Cardiac fibroblast (primary cell): ENCODE data around the gene TSPAN15.

Experiments used
- DNase-seq, 2 donors: peaks; one replicate each; pipeline versions ENCODE4 v3.0.0 to v3.0.0-alpha.2; 2010; ENCODE audit warnings: low read depth in 2 of 2
- H3K4me3 ChIP-seq, 2 donors: replicated peaks in 1 of 2; 1 replicate in 1 of 2; 2 replicates in 1 of 2; pipeline ENCODE4 v1.5.1; 2011; ENCODE audit warnings: low read depth in 2 of 2, low read length in 2 of 2, mild to moderate bottlenecking in 2 of 2, moderate library complexity in 1 of 2
- TF ChIP-seq, protein P1 (sequence below): IDR thresholded peaks from one replicate; pipeline ENCODE4 v1.5.1; 2011; ENCODE audit warnings: low read depth, mild to moderate bottlenecking, low read length, inconsistent platforms

TSPAN15 gene

DNA sequence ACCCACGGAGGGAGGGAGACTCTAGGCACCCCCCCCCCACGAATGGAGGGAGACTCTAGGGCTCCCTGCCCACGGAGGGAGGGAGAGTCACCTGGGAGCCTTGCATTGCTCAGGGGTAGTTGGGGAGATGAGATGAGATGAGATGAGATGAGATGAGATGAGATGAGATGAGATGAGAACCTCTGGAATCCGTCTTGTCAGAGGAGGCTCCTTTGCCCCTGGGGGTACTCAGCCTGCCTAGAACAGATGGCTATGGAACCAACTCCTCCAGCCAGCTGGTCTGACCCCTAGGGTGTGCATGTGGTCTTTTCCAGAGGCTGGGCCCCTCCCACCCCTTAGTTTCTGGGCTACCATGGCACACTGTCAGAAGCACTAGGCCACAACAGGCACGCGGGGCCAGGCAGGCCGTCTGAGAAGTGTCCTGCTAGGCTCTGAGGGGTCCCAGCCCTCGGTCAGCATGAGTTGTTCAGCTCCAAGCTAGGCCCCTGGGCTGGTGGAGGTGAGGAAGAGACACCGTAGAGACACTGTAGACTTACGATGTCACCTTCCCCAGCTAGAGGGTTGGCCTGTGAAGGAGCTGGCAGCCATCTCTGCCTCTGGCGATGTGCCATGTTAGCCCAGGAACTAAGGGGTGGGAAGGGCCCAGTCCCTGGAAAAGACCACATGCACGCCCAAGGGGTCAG is 8.8 kb downstream of the TSPAN15 start:
- TF ChIP-seq, protein P1, sequence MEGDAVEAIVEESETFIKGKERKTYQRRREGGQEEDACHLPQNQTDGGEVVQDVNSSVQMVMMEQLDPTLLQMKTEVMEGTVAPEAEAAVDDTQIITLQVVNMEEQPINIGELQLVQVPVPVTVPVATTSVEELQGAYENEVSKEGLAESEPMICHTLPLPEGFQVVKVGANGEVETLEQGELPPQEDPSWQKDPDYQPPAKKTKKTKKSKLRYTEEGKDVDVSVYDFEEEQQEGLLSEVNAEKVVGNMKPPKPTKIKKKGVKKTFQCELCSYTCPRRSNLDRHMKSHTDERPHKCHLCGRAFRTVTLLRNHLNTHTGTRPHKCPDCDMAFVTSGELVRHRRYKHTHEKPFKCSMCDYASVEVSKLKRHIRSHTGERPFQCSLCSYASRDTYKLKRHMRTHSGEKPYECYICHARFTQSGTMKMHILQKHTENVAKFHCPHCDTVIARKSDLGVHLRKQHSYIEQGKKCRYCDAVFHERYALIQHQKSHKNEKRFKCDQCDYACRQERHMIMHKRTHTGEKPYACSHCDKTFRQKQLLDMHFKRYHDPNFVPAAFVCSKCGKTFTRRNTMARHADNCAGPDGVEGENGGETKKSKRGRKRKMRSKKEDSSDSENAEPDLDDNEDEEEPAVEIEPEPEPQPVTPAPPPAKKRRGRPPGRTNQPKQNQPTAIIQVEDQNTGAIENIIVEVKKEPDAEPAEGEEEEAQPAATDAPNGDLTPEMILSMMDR, result no peak
- no peak overlapping the region for H3K4me3 ChIP-seq
- no peak for DNase-seq

- no peak overlapping the region for H3K4me3 ChIP-seq
- DNase-seq, result no peak
- TF ChIP-seq, protein P1, result no peak
Observed at GRCh38 chr10:69460576-69461242, 9.4 kb downstream of the TSPAN15 start.

DNA sequence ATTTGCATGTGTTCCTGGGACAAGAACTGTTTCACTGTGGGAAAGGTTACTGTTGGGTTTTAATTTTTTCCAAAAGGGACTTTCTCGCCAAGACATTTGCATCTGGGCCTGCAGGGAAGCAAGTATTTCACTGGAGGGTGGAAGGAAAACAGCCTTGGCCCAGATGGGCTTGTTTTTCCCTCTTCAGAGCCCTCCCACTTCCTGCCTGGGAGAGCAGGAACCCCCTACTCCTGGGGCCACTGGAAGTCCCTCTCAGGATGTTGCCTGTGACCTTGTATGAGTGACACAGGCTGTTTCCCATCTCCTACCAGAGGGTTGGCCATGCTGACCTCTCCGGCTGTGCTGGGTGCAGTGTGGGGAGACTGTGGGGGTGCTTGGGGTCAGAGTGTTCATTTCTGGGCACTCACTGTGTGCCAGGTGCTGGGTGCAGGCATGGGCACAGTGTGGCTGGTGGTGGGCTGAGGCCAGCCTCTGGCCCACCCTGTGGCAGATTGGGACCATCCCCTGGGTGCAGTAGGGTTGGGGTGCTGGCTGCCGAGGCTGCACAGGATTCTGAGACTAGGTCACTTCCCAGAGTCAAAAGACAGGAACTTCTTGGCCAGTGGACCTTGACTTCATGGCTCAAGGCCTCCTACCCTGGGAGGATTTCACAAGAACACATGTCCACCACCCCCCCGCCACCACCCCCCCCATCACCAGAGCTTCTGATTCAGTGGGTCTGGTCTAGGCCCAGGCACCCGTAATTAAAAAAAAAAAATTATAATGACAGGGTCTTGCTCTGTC is 10.2 kb downstream of the TSPAN15 start:
- no peak overlapping the region for H3K4me3 ChIP-seq
- no peak for DNase-seq
- TF ChIP-seq, protein P1, result no peak

GRCh38 chr10:69463886-69464285 is 12.6 kb downstream of the TSPAN15 start:
- no peak overlapping the region for H3K4me3 ChIP-seq
- TF ChIP-seq, protein P1, result no peak
- no peak for DNase-seq

- H3K4me3 ChIP-seq, result no peak overlapping the region
- TF ChIP-seq, protein P1, result no peak
- DNase-seq, result no peak
Observed at GRCh38 chr10:69464401-69464800, 13.1 kb downstream of the TSPAN15 start.

DNA sequence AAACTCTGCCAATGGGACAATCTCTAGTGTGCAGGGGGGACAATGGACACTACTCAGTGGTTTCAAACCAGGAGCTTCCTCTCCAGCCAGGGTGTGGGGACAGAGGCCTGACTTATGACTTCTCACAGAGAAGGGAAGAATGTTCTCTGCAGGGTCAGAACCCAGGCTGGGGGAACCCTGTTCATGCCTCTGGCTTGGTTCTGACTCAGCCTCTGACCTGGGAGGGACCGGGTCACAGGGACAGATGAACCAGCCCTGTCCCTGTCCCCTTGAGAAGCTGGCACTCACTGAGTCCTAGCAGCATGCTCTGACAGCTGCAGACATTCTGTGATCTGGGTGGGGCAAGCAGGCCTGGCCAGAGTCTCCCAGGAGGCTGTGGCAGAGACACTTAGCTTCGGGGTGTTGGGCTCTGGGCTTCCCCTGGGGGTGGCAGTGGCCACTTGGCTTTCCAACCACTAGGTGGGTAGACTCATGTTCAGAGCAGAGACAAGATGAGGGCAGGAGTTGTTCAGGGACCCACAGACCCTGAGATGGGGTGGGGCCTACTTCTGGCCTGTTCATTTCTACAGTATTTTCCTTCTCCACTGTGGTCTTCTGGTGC is 13.6 kb downstream of the TSPAN15 start:
- H3K4me3 ChIP-seq, result no peak overlapping the region
- TF ChIP-seq, protein P1, result no peak
- no peak for DNase-seq
